Stimulated activated naive CD8-positive, alpha-beta T cell treated with anti-CD3 and anti-CD28 coated beads, Interleukin-15, Interleukin-2, amounts not matched to agents 100 ng/mL and 50 ng/mL, for 24 hours (primary cell): ENCODE measurements around the gene THBS2.

Experiments used
- H3K27ac Mint-ChIP-seq: one replicate; pipeline ENCODE4 v1.8.0; 2021; ENCODE audit warnings: mild to moderate bottlenecking, mixed read lengths
- H3K27me3 Mint-ChIP-seq: one replicate; pipeline ENCODE4 v1.8.0; 2021; ENCODE audit warnings: mixed read lengths
- H3K36me3 Mint-ChIP-seq: one replicate; pipeline ENCODE4 v1.8.0; 2021; ENCODE audit warnings: low read depth, mixed read lengths
- H3K4me1 Mint-ChIP-seq: one replicate; pipeline ENCODE4 v1.8.0; 2021; ENCODE audit warnings: low read depth, mixed read lengths
- H3K4me3 Mint-ChIP-seq: one replicate; pipeline ENCODE4 v1.8.0; 2021; ENCODE audit warnings: mild to moderate bottlenecking, mixed read lengths
- H3K9me3 Mint-ChIP-seq: one replicate; pipeline ENCODE4 v1.8.0; 2021; ENCODE audit warnings: mixed read lengths

The THBS2 gene

DNA sequence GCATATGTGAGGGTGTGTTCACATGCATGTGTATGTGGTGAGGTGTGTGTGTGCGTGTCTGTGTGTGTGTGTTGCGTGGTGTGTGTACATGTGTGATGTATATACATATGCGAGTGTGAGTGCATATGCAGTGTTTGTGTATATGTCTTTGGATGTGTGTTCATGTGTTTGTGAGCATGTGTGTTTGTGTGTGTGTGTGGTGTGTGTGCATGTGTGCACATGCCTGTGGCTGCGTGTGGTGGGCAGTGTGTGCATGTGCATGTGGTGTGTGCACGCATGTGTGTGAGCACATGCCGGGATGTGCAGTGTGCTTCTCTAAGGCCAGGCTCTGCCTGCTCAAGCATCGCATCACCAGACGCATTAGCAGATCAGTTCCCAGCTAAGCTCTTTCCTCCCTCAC lies 5.7 kb downstream of the THBS2 start:
- H3K27me3 Mint-ChIP-seq, result peaks cover 29% of the 10 kb centered on the region
- peaks cover 10% of the 10 kb centered on the region for H3K9me3 Mint-ChIP-seq
- peaks cover 7% of the 10 kb centered on the region for H3K4me1 Mint-ChIP-seq
- no peak overlapping the region for H3K27ac Mint-ChIP-seq
- no peak overlapping the region for H3K4me3 Mint-ChIP-seq
- no peaks in the 10 kb centered on the region for H3K36me3 Mint-ChIP-seq

DNA sequence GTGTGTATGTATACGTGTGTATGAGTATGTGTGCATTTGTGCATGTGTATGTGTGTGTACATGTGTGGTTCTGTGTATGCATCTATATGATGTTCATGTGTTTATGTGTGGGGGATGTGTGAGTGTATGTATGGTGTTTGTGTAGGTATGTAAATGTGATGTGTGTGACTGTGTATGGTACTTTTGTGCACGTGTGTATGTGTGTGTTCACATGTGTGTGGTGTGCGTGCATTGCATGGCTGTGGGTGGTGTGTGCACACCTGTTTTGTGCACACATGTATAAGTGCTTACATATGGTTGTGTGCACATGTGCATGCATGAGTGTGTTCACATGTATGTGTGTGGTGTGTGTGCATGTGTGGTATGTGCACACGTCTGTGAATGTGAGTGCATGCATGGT lies 6.2 kb downstream of the THBS2 start:
- no peaks in the 10 kb centered on the region for H3K36me3 Mint-ChIP-seq
- H3K4me1 Mint-ChIP-seq, result peaks cover 3% of the 10 kb centered on the region
- H3K4me3 Mint-ChIP-seq, result no peak overlapping the region
- H3K27ac Mint-ChIP-seq, result no peak overlapping the region
- H3K9me3 Mint-ChIP-seq, result peaks cover 10% of the 10 kb centered on the region
- peaks cover 24% of the 10 kb centered on the region for H3K27me3 Mint-ChIP-seq

DNA sequence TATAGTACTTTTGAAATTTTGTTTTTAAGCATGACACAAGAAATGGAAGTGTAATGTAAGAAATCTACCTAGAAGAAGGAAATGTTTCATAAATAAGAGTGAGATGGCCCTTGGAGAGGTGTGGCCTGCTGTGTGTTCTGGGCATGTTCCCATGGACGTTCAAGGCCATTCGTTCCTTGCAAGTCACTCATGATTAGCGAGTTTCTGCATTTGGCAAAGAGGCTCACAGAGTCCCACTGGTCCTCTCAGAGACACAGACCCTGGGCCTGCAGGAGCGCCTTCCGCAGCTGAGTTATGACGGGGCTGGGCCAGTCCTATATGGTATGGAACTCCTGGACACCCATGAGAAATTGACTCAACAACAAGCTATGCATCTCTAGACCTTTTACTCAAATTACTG lies 7.2 kb downstream of the THBS2 start:
- Mint-ChIP-seq H3K4me1 (no peaks in the 10 kb centered on the region), H3K36me3 (no peaks in the 10 kb centered on the region), H3K27ac (no peak overlapping the region), H3K27me3 (peaks cover 15% of the 10 kb centered on the region), H3K9me3 (peaks cover 10% of the 10 kb centered on the region), H3K4me3 (no peak overlapping the region)

DNA sequence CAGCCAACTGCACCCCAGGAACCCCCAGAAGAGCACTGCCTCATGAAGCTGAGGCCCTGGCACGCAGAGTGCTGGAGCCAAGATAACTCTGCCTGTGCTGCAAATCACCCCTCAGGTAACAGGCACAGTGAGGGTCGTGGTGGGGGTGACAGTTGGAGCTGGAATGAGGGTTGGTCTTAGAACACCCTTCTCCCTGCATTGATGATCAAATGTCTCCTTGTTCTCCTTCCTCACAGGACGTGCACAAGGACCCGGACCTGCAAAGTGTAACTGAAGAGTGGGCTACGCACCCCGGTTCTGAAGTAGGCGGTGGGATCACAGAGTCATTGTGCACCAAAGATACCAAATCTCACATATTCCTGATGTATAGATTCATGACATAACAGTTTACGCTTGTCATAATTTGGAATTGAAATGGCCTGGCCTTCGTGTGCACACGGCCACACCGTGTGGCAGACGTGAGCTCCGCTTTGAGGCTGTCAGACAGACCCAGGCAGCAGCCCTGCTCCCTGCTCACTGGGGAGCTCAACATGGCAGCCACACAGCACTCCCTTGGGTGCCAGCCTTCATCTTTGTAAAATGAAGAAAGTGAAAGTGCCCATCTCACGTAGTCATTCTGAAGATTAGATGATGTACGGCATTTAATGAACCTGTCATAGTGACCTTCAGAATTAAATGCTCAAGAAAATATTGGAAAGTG lies 8.8 kb downstream of the THBS2 start:
- Mint-ChIP-seq H3K27me3 (no peaks in the 10 kb centered on the region), H3K4me1 (no peaks in the 10 kb centered on the region), H3K27ac (no peak overlapping the region)

DNA sequence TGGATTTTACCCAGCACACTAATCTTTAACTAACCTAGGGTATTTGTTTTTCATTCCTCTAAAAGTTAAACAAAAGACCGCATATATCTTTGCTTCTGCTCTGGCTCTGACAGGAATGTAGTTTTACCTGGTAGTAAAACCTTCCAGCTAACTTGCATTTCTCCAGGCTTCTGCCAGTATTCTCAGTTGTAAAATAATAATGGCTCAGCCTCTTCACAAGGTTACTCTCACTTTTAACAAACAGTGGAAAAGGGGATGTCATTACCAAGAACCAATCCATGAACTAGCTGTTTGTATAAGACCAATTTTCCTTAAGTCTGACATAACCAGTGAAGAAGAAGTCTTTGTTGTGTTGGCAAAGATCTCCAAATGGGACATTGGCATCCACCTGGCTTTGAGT lies 10.0 kb downstream of the THBS2 start:
- no peaks in the 10 kb centered on the region for H3K27me3 Mint-ChIP-seq
- no peak overlapping the region for H3K27ac Mint-ChIP-seq
- H3K4me3 Mint-ChIP-seq, result no peak overlapping the region
- peaks cover 10% of the 10 kb centered on the region for H3K9me3 Mint-ChIP-seq
- no peaks in the 10 kb centered on the region for H3K36me3 Mint-ChIP-seq
- H3K4me1 Mint-ChIP-seq, result no peaks in the 10 kb centered on the region

More for the DNA sequence above, 8.8 kb downstream of the THBS2 start:
- Mint-ChIP-seq H3K36me3 (no peaks in the 10 kb centered on the region), H3K9me3 (peaks cover 10% of the 10 kb centered on the region), H3K4me3 (no peak overlapping the region)

DNA sequence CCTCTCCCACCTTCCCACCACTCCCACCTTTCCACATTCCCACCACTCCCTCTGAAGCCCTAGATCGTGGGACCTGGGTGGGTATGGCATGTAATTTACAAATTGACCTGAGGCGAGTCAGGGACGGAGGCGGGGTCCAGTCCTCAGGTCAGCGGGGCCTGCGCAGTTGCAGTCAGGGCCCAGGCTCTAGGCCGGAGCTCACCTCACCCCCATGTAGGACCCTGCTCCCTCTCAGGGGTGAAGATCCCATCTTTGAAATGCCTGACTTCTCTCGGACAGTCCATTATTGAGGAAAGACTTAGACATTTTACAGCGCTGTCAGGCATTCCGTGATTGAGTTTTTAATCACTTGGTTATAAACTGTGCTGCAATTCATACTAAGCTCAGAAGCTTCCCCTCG lies 10.5 kb downstream of the THBS2 start:
- H3K36me3 Mint-ChIP-seq, result no peaks in the 10 kb centered on the region
- no peaks in the 10 kb centered on the region for H3K27me3 Mint-ChIP-seq
- H3K27ac Mint-ChIP-seq, result no peak overlapping the region
- H3K4me1 Mint-ChIP-seq, result no peaks in the 10 kb centered on the region
- H3K4me3 Mint-ChIP-seq, result no peak overlapping the region
- peaks cover 10% of the 10 kb centered on the region for H3K9me3 Mint-ChIP-seq

DNA sequence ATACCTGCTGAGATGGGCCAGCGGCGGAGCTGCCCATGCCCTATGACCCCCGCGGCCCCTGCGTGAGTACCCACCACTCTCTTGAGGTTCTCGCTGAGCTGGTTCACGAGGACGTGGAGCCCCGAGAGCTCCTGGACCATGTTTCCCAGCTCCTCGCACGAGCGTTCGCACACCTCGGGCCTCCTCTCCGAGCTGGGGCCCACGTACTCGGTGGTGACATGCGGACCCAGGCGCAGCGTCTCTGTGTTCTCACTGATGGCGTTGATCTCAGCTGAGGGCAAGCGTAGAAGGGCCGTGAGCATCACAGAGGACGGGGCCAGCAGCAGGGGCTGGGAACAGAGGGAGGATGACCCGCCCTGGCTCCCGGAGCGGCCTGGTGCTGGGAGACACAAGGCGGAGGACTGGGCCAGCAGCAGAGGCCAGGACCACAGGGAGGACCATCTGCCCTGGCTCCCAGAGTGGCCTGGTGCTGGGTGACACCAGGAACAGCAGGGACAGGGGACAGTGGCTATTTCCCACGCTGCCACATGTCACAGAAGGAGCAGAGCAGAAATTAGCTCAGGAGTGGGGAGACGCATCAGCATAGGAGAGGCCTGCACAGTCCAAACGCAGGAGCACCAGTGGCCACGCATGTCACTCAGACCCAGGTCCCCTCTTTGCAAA lies 11.8 kb downstream of the THBS2 start:
- H3K4me3 Mint-ChIP-seq, result no peak overlapping the region
- no peaks in the 10 kb centered on the region for H3K4me1 Mint-ChIP-seq
- H3K9me3 Mint-ChIP-seq, result no peaks in the 10 kb centered on the region
- H3K27me3 Mint-ChIP-seq, result no peaks in the 10 kb centered on the region
- no peak overlapping the region for H3K27ac Mint-ChIP-seq
- no peaks in the 10 kb centered on the region for H3K36me3 Mint-ChIP-seq

DNA sequence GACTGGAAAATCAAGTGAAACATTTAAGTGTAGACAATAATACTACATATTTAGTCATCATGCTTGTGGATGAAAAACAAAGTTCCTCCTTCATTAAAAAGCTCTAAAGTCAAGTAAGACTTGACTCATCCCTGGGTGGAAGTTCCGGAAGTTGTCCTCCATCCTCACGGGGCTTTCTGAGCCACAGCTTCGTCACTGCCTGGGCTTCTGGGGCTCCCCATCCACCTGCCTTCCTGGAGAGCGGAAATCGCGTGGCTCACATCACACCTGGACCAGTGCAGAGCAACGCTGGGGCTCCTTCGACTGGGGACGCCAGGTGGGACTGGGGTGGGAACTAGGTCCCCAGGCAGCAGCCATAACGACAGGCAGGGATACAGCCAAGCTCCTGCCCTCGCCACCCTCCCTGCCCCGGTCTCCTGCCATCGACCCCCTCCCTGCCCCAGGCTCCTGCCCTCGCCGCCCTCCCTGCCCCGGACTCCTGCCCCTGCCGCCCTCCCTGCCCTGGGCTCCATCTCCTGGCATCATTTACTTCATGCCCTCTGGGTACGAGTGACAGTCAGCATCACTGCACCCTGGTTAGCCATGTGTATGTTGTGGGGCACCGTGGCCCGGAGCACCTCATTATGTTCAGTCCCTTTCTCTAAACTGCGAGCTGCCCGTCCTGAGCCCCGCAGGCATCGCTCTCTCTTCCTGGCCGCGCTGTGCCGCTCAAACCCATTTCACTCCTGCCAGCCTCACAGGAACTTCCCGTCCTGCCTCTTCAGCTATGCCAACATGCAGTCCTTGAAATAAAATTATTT lies 12.9 kb downstream of the THBS2 start:
- Mint-ChIP-seq H3K4me3 (no peak overlapping the region), H3K27me3 (no peaks in the 10 kb centered on the region), H3K9me3 (no peaks in the 10 kb centered on the region), H3K4me1 (no peaks in the 10 kb centered on the region), H3K36me3 (no peaks in the 10 kb centered on the region), H3K27ac (no peak overlapping the region)

DNA sequence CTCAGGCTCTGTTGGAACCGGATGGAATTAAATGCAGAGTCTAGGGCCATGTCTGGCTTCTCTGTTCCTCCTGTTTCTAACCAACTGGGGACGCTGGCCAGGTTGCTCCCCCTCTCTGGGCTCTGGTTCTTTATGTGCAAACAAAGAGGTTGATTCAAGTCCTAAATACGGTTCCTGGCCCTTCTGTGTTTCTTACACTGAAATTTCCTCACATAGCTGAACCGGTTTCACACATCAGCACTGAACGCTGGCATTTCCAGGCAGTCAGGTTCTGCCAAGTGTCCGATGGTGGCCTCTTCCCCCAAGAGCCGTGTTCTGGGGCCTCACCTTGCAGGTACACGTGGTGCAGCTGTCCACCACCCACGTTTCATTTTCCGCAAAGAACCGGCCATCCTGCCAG lies 13.5 kb downstream of the THBS2 start:
- no peak overlapping the region for H3K4me3 Mint-ChIP-seq
- no peaks in the 10 kb centered on the region for H3K36me3 Mint-ChIP-seq
- H3K27ac Mint-ChIP-seq, result no peak overlapping the region
- no peaks in the 10 kb centered on the region for H3K4me1 Mint-ChIP-seq
- H3K9me3 Mint-ChIP-seq, result no peaks in the 10 kb centered on the region
- no peaks in the 10 kb centered on the region for H3K27me3 Mint-ChIP-seq

DNA sequence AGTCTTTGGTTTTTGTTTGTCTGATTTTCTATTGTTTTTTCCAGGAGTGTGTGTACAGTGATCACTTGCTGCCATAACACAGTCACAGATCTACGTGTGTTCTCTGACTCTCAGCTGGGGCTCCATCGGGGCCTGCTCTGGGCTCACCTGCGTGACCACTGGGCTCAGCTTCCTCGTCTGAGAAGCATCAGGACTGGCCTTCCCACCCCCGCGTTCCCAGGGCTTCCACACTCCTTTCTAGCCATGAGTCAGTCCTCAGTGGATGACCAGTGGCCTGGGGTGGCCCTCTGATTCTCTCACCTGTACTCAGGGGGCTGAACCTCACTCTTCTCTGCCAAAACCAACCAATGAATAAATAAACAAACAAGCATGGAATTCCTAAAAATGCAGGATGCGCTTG lies 14.5 kb downstream of the THBS2 start:
- Mint-ChIP-seq H3K4me1 (no peaks in the 10 kb centered on the region), H3K4me3 (no peak overlapping the region), H3K27me3 (no peaks in the 10 kb centered on the region), H3K36me3 (no peaks in the 10 kb centered on the region), H3K9me3 (peaks cover 3% of the 10 kb centered on the region), H3K27ac (no peak overlapping the region)

DNA sequence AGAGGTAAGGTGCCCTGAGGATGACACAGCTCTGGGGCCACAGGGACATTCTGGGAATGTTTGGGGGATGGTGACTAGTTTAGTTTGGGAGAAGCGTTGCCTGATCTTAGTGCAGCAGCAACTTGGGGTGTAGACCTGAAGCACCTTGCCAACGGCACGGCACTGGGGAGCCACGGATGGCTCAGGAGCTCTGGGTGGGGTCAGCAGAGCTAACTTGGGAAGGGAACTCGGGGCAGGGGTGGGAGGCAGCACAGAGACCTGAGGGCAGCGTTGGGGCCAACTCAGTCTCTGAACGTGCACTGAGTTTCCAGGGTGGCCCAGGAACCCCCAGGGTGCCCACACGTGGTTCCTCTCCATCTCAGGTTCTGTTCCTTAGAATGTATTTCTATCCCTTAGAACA lies 14.9 kb downstream of the THBS2 start:
- H3K36me3 Mint-ChIP-seq, result no peaks in the 10 kb centered on the region
- H3K4me1 Mint-ChIP-seq, result no peaks in the 10 kb centered on the region

DNA sequence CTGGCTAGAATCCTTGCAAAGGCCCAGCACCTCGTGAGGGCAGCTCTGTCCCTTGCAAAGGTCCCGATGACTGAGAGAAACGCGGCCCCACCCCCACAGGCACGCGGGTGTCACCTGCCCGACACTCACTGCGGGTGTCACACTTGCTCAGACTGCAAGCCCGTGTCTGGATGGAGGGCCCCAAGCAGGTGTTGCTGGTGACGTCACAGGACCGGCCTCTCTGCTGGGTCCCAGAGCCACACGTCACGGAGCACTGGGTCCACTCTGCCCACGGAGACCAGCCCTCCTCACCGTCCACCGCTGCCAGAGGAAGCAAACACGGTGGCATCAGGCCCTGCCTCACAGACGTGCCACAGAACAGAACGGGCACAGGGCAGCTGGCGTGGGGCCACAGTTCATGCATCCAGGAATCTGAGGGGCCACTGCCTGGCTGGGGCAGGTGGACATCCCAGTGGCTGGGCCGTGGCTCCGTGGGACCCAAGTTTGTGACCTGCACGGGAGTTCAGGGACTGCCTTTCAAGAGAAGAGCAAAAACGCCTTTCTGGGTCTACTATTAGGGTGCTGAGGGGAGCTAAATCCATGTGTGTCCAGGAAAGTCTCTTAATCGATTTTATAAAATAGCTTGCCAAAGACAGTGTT lies 16.0 kb downstream of the THBS2 start:
- no peaks in the 10 kb centered on the region for H3K27me3 Mint-ChIP-seq
- peaks cover 15% of the 10 kb centered on the region for H3K9me3 Mint-ChIP-seq
- H3K36me3 Mint-ChIP-seq, result no peaks in the 10 kb centered on the region
- no peak overlapping the region for H3K27ac Mint-ChIP-seq
- H3K4me3 Mint-ChIP-seq, result no peak overlapping the region
- H3K4me1 Mint-ChIP-seq, result no peaks in the 10 kb centered on the region

More for the DNA sequence above, 14.9 kb downstream of the THBS2 start:
- no peak overlapping the region for H3K4me3 Mint-ChIP-seq
- H3K27me3 Mint-ChIP-seq, result no peaks in the 10 kb centered on the region
- no peak overlapping the region for H3K27ac Mint-ChIP-seq
- peaks cover 7% of the 10 kb centered on the region for H3K9me3 Mint-ChIP-seq

DNA sequence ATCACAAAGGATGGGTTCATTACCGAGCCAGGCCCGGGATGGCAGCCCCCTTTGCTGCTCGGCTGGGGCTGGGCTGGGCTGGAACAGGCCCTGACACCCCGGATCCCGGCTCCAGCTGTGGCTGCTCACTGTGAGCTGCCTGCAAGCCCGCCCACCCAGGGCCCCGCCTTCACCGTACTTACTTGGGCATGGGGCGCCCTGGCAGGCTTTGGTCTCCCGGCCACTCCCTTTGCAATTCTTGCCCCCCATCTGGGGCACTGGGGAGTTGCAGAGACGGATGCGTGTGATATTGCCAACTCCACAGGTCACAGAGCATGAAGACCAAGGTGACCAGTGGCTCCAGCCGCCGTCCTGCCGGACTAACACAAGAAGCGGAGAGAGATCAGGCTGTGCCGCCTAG lies 16.7 kb downstream of the THBS2 start:
- H3K36me3 Mint-ChIP-seq, result no peaks in the 10 kb centered on the region
- no peak overlapping the region for H3K4me3 Mint-ChIP-seq
- H3K27me3 Mint-ChIP-seq, result no peaks in the 10 kb centered on the region
- peaks cover 15% of the 10 kb centered on the region for H3K9me3 Mint-ChIP-seq
- H3K4me1 Mint-ChIP-seq, result no peaks in the 10 kb centered on the region
- no peak overlapping the region for H3K27ac Mint-ChIP-seq

DNA sequence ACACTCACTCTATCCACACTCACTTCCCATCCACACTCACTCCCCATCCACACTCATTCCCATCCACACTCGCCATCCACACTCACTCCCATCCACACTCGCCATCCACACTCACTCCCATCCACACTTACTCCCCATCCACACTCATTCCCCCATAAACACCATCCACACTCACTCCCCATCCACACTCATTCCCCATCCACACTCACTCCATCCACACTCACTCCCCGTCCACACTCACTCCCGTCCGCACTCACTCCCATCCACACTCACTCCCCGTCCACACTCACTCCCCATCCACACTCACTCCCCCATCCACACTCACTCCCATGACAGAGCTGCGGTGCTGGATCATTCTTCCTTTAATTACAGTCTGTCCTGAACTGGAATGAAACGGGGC lies 17.1 kb downstream of the THBS2 start:
- H3K4me1 Mint-ChIP-seq, result no peaks in the 10 kb centered on the region
- no peaks in the 10 kb centered on the region for H3K27me3 Mint-ChIP-seq
- H3K27ac Mint-ChIP-seq, result no peak overlapping the region
- no peaks in the 10 kb centered on the region for H3K36me3 Mint-ChIP-seq
- H3K4me3 Mint-ChIP-seq, result no peak overlapping the region
- H3K9me3 Mint-ChIP-seq, result peaks cover 15% of the 10 kb centered on the region

DNA sequence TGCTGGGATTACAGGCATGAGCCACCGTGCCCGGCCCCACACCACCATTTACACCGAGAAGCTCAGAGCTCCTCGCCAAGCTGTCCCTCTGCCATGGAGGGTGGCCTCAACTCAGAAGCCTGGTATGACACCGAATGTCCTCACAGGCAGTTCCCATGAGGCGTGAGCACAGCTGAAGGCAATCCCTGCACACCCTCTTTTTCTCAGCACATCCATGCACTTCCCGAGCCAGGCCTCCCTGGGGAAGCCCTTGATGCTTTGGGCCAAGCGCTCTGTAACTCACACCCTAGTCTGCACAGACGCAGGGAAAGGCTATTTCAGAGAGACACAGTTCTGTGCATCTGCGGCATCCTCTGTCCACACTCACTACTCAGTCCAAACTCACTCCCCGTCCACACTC lies 18.4 kb downstream of the THBS2 start:
- Mint-ChIP-seq H3K36me3 (no peaks in the 10 kb centered on the region), H3K4me1 (no peaks in the 10 kb centered on the region), H3K27ac (no peak overlapping the region), H3K9me3 (peaks cover 15% of the 10 kb centered on the region), H3K27me3 (no peaks in the 10 kb centered on the region), H3K4me3 (no peak overlapping the region)
